CD14-positive monocyte (primary cell): ENCODE results near the gene TNN. TPM values are rescaled to one million over a fixed set of nuclear protein-coding genes. Genes with fewer than 3 reads are reported as not detected.

ENCODE experiments used
- DNase-seq, 3 donors: peaks; one replicate each; pipeline ENCODE4 v3.0.0-alpha.2; 2011 to 2022
- H2AFZ ChIP-seq: 2 replicates; pipeline ENCODE4 v1.6.0; 2012; ENCODE audit warnings: mild to moderate bottlenecking, low read depth, low read length, inconsistent platforms; ENCODE audit not compliant: insufficient read depth, poor library complexity, severe bottlenecking
- H3K27ac ChIP-seq, 2 donors: 1 replicate in 1 of 2; 2 replicates in 1 of 2; pipeline ENCODE4 v1.5.1; 2012 to 2013; ENCODE audit warnings: low read length in 2 of 2, control low read depth in 1 of 2, inconsistent platforms in 1 of 2, low read depth in 1 of 2, mild to moderate bottlenecking in 1 of 2
- H3K27me3 ChIP-seq, 2 donors: one replicate each; pipeline versions ENCODE4 v1.6.0 to v1.6.1; 2011 to 2013; ENCODE audit warnings: low read length in 2 of 2; ENCODE audit not compliant: control insufficient read depth in 2 of 2, insufficient read depth in 2 of 2
- H3K36me3 ChIP-seq, 2 donors: replicated peaks in 1 of 2; 1 replicate in 1 of 2; 2 replicates in 1 of 2; pipeline versions ENCODE4 v1.5.1 to v1.6.1; 2012 to 2013; ENCODE audit warnings: low read length in 2 of 2, control low read depth in 1 of 2, inconsistent platforms in 1 of 2, mild to moderate bottlenecking in 1 of 2; ENCODE audit not compliant: insufficient read depth in 2 of 2, control insufficient read depth in 1 of 2
- H3K4me1 ChIP-seq, 2 donors: 1 replicate in 1 of 2; 2 replicates in 1 of 2; pipeline versions ENCODE4 v1.5.1 to v1.6.1; 2012 to 2013; ENCODE audit warnings: low read length in 2 of 2, control low read depth in 1 of 2, inconsistent platforms in 1 of 2, mild to moderate bottlenecking in 1 of 2, moderate library complexity in 1 of 2; ENCODE audit not compliant: insufficient read depth in 2 of 2, control insufficient read depth in 1 of 2
- H3K4me2 ChIP-seq: replicated peaks from 2 replicates; pipeline ENCODE3; 2012; ENCODE audit warnings: low read length, moderate library complexity, mild to moderate bottlenecking; ENCODE audit not compliant: poor library complexity, severe bottlenecking; ENCODE audit errors: extremely low read depth
- H3K4me3 ChIP-seq, 3 experiments: fragments of 200-600 bp in 1 of 3; sonication (generic) in 1 of 3; replicated peaks in 1 of 3; 1 replicate in 2 of 3; 2 replicates in 1 of 3; pipeline ENCODE4 v1.5.1; 2011 to 2013; ENCODE audit warnings: low read length in 3 of 3, mild to moderate bottlenecking in 3 of 3, control low read depth in 2 of 3, low read depth in 2 of 3, inconsistent platforms in 1 of 3, moderate library complexity in 1 of 3
- H3K79me2 ChIP-seq: 2 replicates; pipeline ENCODE4 v1.6.0; 2012; ENCODE audit warnings: mild to moderate bottlenecking, control low read depth, inconsistent platforms, low read length, moderate library complexity; ENCODE audit not compliant: insufficient read depth
- H3K9ac ChIP-seq: 2 replicates; pipeline ENCODE4 v1.6.0; 2017; ENCODE audit warnings: low read length, mild to moderate bottlenecking; ENCODE audit not compliant: insufficient read depth, poor library complexity, severe bottlenecking
- H3K9me3 ChIP-seq, 2 donors: replicated peaks in 1 of 2; 1 replicate in 1 of 2; 2 replicates in 1 of 2; pipeline versions ENCODE4 v1.5.1 to v1.6.1; 2012 to 2013; ENCODE audit warnings: low read length in 2 of 2, control low read depth in 1 of 2; ENCODE audit not compliant: control insufficient read depth in 1 of 2, insufficient read depth in 1 of 2
- H4K20me1 ChIP-seq: 2 replicates; pipeline ENCODE4 v1.6.0; 2012; ENCODE audit warnings: mild to moderate bottlenecking, low read length, control low read depth, moderate library complexity; ENCODE audit not compliant: insufficient read depth
- H3K27ac Mint-ChIP-seq, 7 donors: one replicate each; pipeline ENCODE4 v1.8.0; 2020; ENCODE audit warnings: mild to moderate bottlenecking in 7 of 7, mixed read lengths in 7 of 7, moderate library complexity in 6 of 7, inconsistent platforms in 2 of 7
- H3K27me3 Mint-ChIP-seq, 3 donors: one replicate each; pipeline ENCODE4 v1.8.0; 2021 to 2022; ENCODE audit warnings: low read depth in 3 of 3, mild to moderate bottlenecking in 3 of 3, mixed read lengths in 3 of 3, moderate library complexity in 3 of 3, inconsistent platforms in 1 of 3
- H3K36me3 Mint-ChIP-seq, 2 donors: one replicate each; pipeline ENCODE4 v1.8.0; 2020; ENCODE audit warnings: mixed read lengths in 2 of 2, inconsistent platforms in 1 of 2, mild to moderate bottlenecking in 1 of 2
- H3K4me1 Mint-ChIP-seq: one replicate; pipeline ENCODE4 v1.8.0; 2020; ENCODE audit warnings: mild to moderate bottlenecking, mixed read lengths
- H3K4me3 Mint-ChIP-seq, 2 donors: one replicate each; pipeline ENCODE4 v1.8.0; 2020; ENCODE audit warnings: mild to moderate bottlenecking in 2 of 2, mixed read lengths in 2 of 2, moderate library complexity in 1 of 2
- H3K9me3 Mint-ChIP-seq, 7 donors: one replicate each; pipeline ENCODE4 v1.8.0; 2020 to 2022; ENCODE audit warnings: mixed read lengths in 7 of 7, mild to moderate bottlenecking in 6 of 7, moderate library complexity in 6 of 7, inconsistent platforms in 2 of 7
- WGBS: methylation state at CpG from one replicate; pipeline ENCODE4 v1.1.5; 2013; ENCODE audit warnings: missing lambda C conversion rate; ENCODE audit not compliant: insufficient coverage; 5-methylcytosine and 5-hydroxymethylcytosine counted together
- intact Hi-C, 2 donors: fragments of 100-400 bp; cut with micrococcal nuclease; formaldehyde crosslinking; loops; one replicate each; pipeline versions ENCODE4 v1.15.0 to v1.15.1; 2023
- polyA plus RNA-seq, 3 donors: library from polyadenylated mRNA; depleted of rRNA in 1 of 3; unstranded in 2 of 3; stranded (reverse) in 1 of 3; fragments of 300-500 nt in 2 of 3; fragments of >200 nt in 1 of 3; fragmentation: Illumina TruSeq in 2 of 3; gene quantifications; 1 replicate in 2 of 3; 2 replicates in 1 of 3; pipeline ENCODE4 v1.2.3, GENCODE V29; 2012 to 2021
- TF ChIP-seq, protein P1 (sequence below): fragments of 200-600 bp; IDR thresholded peaks from one replicate; pipeline ENCODE4 v1.8.0; 2022; ENCODE audit warnings: antibody characterized with exemption, mild to moderate bottlenecking

Gene TNN
- polyA plus RNA-seq, 3 donors: not detected

DNA sequence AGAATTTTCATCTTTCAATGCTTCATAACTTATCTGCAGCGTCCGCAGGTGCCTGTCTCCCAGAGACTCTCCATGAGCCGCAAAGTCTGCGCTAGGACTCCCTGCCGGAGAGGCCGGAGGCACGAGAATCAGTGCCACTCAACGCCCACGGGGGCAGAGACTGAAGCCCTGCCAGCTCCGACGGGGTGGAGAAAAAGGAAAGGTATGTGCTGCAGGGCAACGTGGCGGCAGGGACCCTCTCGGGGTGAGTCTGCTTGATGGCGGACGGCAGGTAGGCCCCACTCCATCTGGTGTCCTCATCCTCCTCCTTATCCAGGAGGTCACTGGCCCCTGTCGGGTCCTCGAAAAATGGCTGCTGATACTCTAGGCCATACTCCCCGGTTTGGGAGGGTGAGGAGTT is 22.5 kb upstream of the TNN start:
- no peaks in the 10 kb centered on the region for H4K20me1 ChIP-seq
- no peaks in the 10 kb centered on the region for H3K27me3 ChIP-seq
- no peaks in the 10 kb centered on the region for H3K4me1 ChIP-seq
- peaks cover 0 to 10% of the 10 kb centered on the region in 2 donors for H3K9me3 ChIP-seq
- no peaks in the 10 kb centered on the region for H3K36me3 Mint-ChIP-seq
- WGBS: 95% methylated on average over 13 of the region's 19 CpGs
- H3K4me2 ChIP-seq: no peak overlapping the region
- intact Hi-C loops: no loop called here
- DNase-seq: no peak
- H3K27me3 Mint-ChIP-seq: peaks cover 0 to 3% (median 0%) of the 10 kb centered on the region in 3 donors
- no peak overlapping the region for H2AFZ ChIP-seq
- H3K4me1 Mint-ChIP-seq: no peaks in the 10 kb centered on the region
- no peaks in the 10 kb centered on the region for H3K79me2 ChIP-seq
- H3K9ac ChIP-seq: no peak overlapping the region
- no peak overlapping the region for H3K4me3 Mint-ChIP-seq
- H3K27ac Mint-ChIP-seq: peak overlapping the region in 1 of 7 donors; percentile 55
- no peak overlapping the region for H3K27ac ChIP-seq
- peaks cover 6 to 16% (median 13%) of the 10 kb centered on the region in 7 donors for H3K9me3 Mint-ChIP-seq
- H3K36me3 ChIP-seq: no peaks in the 10 kb centered on the region
- no peak overlapping the region for H3K4me3 ChIP-seq
- TF ChIP-seq, protein P1, sequence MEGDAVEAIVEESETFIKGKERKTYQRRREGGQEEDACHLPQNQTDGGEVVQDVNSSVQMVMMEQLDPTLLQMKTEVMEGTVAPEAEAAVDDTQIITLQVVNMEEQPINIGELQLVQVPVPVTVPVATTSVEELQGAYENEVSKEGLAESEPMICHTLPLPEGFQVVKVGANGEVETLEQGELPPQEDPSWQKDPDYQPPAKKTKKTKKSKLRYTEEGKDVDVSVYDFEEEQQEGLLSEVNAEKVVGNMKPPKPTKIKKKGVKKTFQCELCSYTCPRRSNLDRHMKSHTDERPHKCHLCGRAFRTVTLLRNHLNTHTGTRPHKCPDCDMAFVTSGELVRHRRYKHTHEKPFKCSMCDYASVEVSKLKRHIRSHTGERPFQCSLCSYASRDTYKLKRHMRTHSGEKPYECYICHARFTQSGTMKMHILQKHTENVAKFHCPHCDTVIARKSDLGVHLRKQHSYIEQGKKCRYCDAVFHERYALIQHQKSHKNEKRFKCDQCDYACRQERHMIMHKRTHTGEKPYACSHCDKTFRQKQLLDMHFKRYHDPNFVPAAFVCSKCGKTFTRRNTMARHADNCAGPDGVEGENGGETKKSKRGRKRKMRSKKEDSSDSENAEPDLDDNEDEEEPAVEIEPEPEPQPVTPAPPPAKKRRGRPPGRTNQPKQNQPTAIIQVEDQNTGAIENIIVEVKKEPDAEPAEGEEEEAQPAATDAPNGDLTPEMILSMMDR: no peak

DNA sequence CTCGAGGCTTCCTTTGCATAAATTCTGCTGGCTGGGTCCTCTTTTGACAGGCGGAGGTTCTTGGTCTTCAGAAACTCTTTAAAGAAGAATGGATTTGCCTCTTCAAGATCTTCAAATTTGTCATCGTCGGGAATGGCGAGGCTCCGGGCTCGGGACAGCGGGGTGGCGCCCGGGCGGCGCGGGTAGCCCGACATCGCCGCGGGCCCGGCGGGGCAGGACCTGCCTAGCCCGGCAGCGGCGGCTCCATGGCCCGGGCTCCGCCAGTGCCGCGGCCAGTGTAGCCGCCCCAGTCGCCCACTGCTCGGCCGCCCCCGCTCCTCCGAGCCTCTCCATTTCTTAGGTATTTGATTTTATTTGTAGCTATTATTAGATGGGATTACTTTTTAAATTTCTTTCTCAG is 22.1 kb upstream of the TNN start:
- TF ChIP-seq, protein P1: no peak
- Histone ChIP-seq H3K4me1 (no peaks in the 10 kb centered on the region), H3K27ac (no peak overlapping the region), H2AFZ (no peak overlapping the region), H3K27me3 (no peaks in the 10 kb centered on the region), H3K9me3 (peaks cover 0 to 10% of the 10 kb centered on the region in 2 donors), H3K79me2 (no peaks in the 10 kb centered on the region), H3K9ac (no peak overlapping the region), H3K36me3 (no peaks in the 10 kb centered on the region), H4K20me1 (no peaks in the 10 kb centered on the region), H3K4me2 (no peak overlapping the region), H3K4me3 (no peak overlapping the region)
- Mint-ChIP-seq H3K9me3 (peaks cover 6 to 17% (median 13%) of the 10 kb centered on the region in 7 donors), H3K36me3 (no peaks in the 10 kb centered on the region), H3K4me1 (no peaks in the 10 kb centered on the region), H3K4me3 (no peak overlapping the region), H3K27me3 (peaks cover 0 to 3% (median 0%) of the 10 kb centered on the region in 3 donors), H3K27ac (no peak overlapping the region)
- 97% methylated on average over 14 of the region's 32 CpGs for WGBS
- DNase-seq: no peak
- intact Hi-C loops: no loop called here
